GM19193 (cell line): ENCODE measurements around the gene TAPT1.

Source experiments
- POLR2A ChIP-seq: IDR thresholded peaks from 4 replicates; pipeline ENCODE4 v1.6.1; 2011; ENCODE audit not compliant: insufficient read depth, insufficient read length; ENCODE audit errors: extremely low read depth

Gene TAPT1

DNA sequence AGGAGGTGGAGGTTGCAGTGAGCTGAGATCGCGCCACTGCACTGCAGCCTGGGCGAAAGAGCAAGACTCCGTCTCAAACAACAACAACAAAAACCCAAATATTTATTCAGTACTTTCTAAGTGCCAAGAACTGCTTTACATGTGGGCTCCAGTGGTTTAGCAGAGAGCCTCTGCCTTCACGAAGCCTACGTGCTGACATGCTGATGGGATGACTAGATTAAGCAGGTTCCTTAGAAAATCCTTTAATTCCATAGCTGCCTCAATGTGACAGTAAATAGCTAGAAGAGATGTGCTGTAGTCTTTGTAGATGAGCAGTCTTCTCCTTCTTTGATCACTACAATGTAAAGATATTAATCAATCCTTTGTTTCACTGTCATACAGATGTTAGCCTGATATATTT lies 49.6 kb downstream of the TAPT1 start:
- TF ChIP-seq POLR2A: no peak

DNA sequence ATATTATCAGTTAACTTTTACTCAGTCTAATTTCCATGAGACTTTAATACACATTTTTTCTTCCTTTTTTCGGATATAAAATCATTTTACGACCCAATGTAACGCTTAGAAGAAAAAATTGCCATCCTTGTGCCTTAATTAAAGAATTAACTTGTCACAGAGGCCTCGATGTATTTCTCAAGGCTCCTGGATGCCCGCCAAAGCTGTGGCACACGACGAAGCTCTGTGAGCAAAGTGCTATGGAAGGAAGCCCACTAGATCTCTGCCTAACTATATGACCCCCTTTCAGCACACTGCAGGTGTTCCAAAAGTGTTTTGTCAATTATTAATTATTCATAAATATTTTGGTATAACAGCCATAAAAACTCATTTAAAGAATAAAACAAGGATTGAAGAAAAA lies 54.4 kb downstream of the TAPT1 start:
- no peak for TF ChIP-seq POLR2A

DNA sequence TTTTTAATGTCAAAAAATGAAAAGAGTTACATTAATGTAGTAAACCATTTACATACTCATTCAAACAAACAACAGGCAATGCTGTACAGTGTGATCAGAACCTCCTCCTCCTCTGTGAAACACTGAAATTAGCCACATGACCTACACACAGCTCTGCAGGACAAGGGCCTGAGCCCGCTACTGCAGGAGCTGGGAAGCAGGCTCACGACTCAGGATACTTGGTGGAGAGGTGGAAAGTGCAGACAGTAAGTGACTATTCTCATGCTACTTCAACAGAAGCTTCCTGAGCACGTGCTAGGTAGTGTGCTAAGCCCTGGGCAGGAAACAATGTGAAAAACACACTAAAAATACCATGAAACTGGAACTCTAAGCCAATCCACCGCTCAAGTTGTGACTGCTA lies 56.8 kb downstream of the TAPT1 start:
- no peak for TF ChIP-seq POLR2A

DNA sequence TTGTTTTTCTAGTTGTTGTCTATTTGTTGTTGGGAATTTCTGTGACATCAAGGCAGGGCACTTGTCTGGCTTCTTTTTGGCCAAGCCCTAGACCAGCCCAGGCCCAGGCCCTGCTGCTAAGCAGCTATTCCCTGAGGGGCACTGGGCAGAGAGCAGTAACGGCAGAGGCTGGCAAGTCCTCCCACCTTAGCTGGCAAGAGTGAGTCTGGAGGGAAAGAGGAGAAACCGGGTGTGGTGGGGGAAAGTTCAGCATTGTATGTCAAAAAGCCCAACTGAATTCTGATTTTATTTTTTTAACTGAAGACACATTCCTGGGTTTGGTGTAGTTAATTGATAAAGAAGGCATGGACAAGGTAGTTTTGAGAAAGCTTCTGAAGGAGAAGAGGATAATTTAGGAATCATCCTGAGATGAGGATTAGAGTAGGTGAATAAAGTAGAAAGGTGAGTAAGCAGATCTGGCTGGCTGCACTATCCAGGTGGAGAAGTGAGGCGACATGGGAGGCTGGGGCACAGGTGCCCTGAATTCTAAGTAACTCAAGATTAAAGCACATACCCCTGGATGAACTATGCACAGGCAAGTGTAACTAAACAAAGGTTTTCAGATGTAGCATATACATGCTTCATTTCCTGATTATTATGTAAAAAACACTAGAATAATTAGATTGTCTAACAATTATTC lies 57.4 kb downstream of the TAPT1 start:
- TF ChIP-seq POLR2A: no peak

DNA sequence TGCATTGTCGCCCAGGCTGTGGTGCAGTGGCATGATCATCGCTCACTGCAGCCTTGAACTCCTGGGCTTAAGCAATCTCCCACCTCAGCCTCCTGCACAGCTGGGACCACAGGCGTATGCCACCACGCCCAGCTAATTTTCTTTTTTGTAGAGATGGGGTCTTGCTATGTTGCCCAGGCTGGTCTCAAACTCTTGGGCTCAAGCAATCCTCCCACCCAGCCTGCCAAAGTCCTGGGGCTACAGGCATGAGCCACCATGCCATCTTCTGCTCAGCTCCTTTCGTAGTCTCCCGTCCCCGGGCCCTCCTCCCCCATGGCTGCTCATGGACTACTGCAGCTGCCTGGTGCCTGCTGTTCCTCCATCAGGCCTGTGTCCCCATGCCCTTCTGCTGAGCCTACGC lies 58.1 kb downstream of the TAPT1 start:
- no peak for TF ChIP-seq POLR2A

DNA sequence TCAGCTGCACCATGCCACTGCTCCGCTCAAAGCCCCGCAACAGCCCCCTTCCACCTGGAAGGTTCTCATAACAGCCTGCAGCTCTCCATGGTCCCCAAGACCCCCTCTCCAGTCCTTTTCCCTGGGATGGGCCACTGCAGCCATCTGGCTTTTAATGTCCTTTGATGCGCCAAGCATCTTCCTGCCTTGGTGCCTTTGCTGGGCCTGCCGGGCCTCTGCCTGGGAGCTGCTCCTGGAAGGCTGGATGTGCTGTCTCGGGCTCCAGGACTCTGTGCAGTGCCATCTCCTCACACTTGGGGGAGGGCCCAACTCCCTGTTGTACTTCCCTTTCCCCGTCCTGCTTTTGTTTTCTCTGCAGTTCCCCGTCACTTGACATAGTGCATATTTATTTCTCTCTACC lies 60.3 kb downstream of the TAPT1 start:
- no peak for TF ChIP-seq POLR2A

DNA sequence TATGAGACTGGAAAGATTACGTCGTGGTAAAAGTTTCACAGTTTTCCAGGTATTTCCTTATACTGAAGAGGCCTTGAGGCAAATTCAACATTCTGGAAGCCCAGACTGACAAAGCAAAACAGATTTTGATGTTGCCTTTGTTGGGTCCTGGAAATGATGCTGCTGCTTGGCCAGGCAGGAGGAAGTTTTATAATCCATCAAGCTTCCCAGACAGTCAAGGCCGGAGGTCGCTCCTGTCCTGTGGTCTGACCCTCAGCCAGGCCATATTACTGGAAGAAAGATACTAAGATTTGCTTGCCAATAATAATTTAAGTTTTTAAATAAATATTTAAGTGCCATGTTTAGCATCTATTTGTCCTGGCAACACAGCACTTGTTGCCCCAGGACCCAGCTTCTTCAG lies 63.4 kb downstream of the TAPT1 start:
- TF ChIP-seq POLR2A: no peak

DNA sequence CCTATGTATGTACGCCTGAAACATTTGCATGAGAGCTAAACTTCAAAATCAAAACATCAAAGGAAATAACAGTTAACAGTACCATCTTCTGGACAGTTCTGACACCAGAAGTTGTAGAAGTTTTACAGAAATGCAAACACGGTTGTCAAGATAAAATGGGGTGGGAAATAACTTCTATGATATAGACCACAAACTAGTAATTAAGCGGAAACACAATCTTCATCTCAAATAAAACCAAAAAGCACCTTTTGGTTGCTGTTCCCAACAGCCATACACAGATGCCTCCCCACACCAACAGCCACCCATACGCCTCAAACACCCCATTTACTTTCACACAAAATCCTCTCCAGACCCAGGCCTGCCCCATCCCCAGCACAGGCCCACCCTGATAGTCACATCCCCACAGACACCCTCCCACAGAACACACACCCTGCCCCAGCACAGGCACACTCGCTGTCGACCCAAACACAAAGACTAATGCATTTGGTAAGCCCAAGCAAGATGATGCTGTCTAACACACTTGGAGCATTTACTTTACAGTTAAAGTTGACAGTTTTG lies 64.3 kb downstream of the TAPT1 start:
- no peak for TF ChIP-seq POLR2A

DNA sequence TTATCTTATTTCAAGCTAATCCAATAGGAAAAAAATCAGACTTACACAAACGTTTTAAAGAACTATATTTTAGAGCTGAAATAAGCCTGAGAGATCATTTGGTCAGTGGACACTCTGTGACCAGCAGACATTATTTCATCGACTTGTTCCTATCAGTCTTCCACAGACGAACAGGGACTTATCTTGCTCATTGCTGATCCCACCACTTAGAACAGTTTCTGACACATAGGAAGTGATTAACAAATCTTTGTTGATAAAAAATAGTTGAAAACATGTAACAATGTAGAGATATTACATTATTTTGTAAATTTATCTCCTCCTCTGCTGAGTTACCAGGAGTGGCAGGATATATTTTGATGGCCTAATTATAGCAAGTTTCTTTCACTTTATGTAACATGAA lies 65.8 kb downstream of the TAPT1 start:
- TF ChIP-seq POLR2A: no peak

DNA sequence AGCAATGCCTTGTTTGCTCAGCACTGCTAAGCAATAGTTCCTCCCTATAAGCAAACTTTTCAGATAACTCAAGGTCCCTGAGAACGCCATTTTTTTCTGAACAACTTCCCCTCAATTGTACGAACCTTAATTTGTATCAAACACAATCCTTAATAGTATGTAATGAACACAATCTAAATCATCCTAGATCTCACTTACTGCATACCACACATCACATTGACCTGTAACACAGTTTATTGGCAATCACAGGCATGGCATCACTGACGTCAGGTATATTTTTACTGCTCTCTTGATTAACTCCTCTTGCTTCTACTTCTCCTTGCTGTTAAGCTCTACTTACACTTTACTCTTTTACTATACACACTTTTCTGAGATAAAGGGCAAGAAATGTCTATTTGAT lies 67.0 kb downstream of the TAPT1 start:
- TF ChIP-seq POLR2A: no peak

DNA sequence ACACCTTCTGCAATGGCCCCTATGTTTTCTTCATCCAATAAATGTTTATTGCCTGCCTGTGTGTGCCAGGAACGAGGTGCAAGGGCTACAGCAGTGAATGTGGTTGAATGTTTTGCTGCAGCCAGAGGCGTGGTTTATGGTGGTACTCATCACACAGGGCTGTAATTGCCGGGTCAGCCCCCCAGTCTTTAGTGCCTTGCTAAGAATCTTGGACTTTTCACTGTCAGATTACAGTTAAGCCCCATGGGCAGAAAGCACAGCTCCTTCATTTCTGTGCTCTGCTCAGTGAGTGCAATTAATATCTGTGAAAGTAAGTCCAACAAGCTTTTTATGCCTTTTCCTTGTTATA lies 67.8 kb downstream of the TAPT1 start:
- TF ChIP-seq POLR2A: no peak

DNA sequence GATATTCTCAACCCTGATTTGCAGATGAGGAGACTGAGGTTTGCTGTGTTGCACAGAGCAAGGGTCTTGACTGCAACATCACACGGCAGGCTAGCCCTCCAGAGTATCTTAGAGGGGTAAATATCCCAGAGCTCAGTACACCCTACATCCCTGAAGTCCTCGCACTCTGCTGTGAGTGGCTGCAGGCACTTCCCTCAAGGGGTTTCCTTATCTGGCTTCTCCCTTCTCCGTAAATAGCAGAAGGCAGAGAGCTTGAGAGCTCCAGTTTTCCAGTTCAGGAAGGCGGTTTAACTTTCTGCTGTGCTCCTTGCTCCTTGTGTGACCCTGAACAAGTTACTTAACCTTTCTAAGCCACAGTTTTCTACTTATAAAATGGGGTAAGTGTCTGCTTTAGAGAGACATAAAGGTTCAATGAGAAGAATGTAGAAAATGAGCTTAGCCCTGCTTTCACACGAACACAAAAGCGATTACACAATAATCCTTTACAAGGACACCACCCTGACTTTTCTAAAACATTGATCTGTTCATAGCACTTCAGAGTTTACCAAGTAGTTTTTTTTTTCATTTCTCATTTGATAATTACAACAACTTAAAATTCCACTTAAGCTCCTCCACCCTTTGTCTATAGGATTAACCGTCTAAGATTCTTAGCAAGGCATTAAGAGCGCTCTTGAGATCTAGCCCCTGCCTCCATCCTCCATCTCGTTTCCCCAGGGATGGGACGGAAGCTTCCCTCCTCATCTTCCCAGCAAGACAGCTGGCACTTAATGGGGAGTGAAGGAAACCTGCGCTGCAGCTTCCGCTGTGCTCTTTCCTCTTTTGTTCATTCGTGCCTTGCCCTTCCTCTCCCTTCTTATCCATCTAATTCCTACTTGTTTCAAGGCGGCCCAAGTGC lies 68.4 kb downstream of the TAPT1 start:
- TF ChIP-seq POLR2A: no peak

DNA sequence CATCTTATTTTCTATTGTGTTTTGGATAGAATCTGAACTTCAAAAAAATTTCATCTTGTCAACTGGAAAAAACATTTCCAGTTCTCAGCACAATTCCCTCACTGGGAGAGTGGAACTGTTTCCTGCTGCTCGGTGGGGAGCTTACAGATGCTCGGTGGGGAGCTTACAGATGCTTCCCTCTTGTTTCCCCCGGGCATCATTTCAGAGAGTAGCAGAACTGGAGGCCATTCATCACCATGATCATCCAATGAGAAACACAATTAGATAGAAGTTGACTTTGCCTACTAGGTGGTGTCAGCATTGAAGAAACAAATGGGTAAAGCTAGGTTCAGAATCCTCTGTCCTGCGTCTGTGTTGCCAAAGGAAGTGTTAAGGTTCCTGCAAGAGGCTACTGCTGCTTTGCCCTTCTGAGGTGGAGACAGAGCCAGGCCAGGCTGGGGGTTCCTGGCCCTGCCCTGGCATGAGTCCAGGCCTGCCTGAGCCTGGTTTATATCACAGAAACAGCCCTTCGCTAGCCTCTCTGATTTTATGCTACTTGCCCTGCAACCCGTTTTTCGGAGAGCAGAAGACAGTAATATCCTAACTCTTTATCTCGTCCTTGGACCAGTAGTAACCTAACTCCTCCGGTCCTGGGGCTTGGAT lies 70.6 kb downstream of the TAPT1 start:
- no peak for TF ChIP-seq POLR2A

DNA sequence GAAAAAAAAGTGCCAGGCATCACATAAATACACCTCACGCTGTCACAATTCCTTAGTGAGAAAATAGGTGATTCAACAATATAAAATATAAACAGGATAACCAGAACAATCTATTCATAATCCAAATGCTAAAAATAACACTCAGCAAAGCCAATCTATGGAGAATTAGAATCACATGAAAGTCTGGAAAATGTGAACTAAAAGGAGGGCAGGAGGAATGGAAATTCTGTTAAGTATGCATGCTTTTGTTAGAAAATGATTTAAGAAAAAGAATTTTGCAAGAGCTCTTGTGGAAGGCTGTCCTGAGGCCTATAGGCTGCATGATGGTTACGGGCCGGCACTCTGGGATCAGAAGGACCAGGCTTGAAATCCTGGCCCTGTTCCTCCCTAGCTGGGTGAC lies 71.8 kb downstream of the TAPT1 start:
- no peak for TF ChIP-seq POLR2A

DNA sequence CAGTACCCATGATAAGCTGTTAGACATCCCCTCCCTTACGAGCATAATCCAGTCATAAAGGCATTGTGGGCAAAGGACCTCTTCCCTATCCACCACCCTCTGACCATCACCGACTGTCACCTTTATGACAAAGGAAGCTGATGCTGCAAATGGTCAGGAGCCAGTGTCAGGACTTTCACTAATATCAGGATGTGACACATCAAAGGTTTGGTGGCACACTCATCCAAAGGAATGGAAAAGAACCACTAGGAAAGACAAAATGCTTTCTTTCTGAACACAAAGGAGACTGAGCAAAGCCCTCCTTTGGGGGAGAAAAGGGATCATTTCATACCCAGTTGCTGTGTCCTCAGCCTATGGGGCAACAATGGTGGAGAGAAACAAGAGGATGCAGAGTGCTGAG lies 75.6 kb downstream of the TAPT1 start:
- no peak for TF ChIP-seq POLR2A
